HepG2 (cell line): Measurements from ENCODE around the gene ARHGAP5. TPM values are rescaled to one million over a fixed set of nuclear protein-coding genes. Genes with fewer than 3 reads are reported as not detected.
A peak's percentile ranks its signal among the peaks of the same experiment; 100 is the strongest.

Experiments used
- CEBPB ChIP-seq: IDR thresholded peaks from 2 replicates; pipeline ENCODE4 v1.6.1; 2011; ENCODE audit warnings: low read depth, low read length, improper control_type of control experiment, borderline replicate concordance
- FIP1L1 ChIP-seq: fragments of 200-400 bp; formaldehyde crosslinking; IDR thresholded peaks from 2 replicates; pipeline ENCODE4 v1.6.1; 2018; ENCODE audit warnings: low read depth, mild to moderate bottlenecking, low read length, moderate library complexity, borderline replicate concordance; ENCODE audit not compliant: insufficient read depth
- JUNB ChIP-seq: sonication (generic); formaldehyde crosslinking; IDR thresholded peaks from 2 replicates; pipeline ENCODE4 v1.8.0; 2022; ENCODE audit warnings: missing genetic modification reagents, mild to moderate bottlenecking, borderline replicate concordance
- KDM3A ChIP-seq: IDR thresholded peaks from 2 replicates; pipeline ENCODE4 v1.6.1; 2018; ENCODE audit warnings: low read depth, missing compliant biosample characterization
- PCBP1 ChIP-seq: fragments of 200-400 bp; formaldehyde crosslinking; IDR thresholded peaks from 2 replicates; pipeline ENCODE4 v1.6.1; 2017; ENCODE audit warnings: mild to moderate bottlenecking, low read depth, low read length, borderline replicate concordance
- SP140L ChIP-seq: sonication (generic); formaldehyde crosslinking; IDR thresholded peaks from 2 replicates; pipeline ENCODE4 v1.4.0; 2020; ENCODE audit warnings: missing genetic modification reagents, borderline replicate concordance
- TGIF2 ChIP-seq: IDR thresholded peaks from 2 replicates; pipeline ENCODE4 v1.6.1; 2016; ENCODE audit warnings: control low read depth, missing compliant biosample characterization
- ZNF343 ChIP-seq: sonication (generic); formaldehyde crosslinking; IDR thresholded peaks from 2 replicates; pipeline ENCODE4 v1.4.0; 2020; ENCODE audit warnings: mild to moderate bottlenecking, missing genetic modification reagents
- ZNF496 ChIP-seq: sonication (generic); formaldehyde crosslinking; IDR thresholded peaks from 2 replicates; pipeline ENCODE4 v1.8.1; 2023; ENCODE audit warnings: mild to moderate bottlenecking, moderate library complexity, missing genetic modification reagents; ENCODE audit not compliant: insufficient replicate concordance
- ZNF569 ChIP-seq: sonication (generic); formaldehyde crosslinking; IDR thresholded peaks from 2 replicates; pipeline ENCODE4 v1.5.0; 2020; ENCODE audit warnings: mild to moderate bottlenecking, missing genetic modification reagents, moderate library complexity, borderline replicate concordance
- ZNF773 ChIP-seq: sonication (generic); formaldehyde crosslinking; IDR thresholded peaks from 2 replicates; pipeline ENCODE4 v1.4.0; 2020; ENCODE audit warnings: missing genetic modification reagents, borderline replicate concordance
- ZNF780A ChIP-seq: sonication (generic); formaldehyde crosslinking; IDR thresholded peaks from 2 replicates; pipeline ENCODE4 v1.8.0; 2022; ENCODE audit warnings: mild to moderate bottlenecking, missing genetic modification reagents, moderate library complexity
- ZNF878 ChIP-seq: sonication (generic); formaldehyde crosslinking; IDR thresholded peaks from 2 replicates; pipeline ENCODE4 v1.8.1; 2023; ENCODE audit warnings: mild to moderate bottlenecking, missing genetic modification reagents, moderate library complexity
- ZSCAN30 ChIP-seq: sonication (generic); formaldehyde crosslinking; IDR thresholded peaks from 2 replicates; pipeline ENCODE4 v1.5.0; 2020; ENCODE audit warnings: mild to moderate bottlenecking, missing genetic modification reagents
- polyA plus RNA-seq, 8 experiments: library from polyadenylated mRNA; depleted of rRNA in 3 of 8; stranded (reverse) in 7 of 8; unstranded in 1 of 8; fragments of >200 nt; fragmentation: Illumina TruSeq in 4 of 8; extraction: Trizol in 4 of 8; gene quantifications; 2 replicates each; pipeline versions ENCODE4 v1.2.1 to v1.2.3, GENCODE V29; 2011 to 2016; ENCODE audit warnings: low read depth in 4 of 8, missing spikeins in 1 of 8, mixed read lengths in 1 of 8; ENCODE audit not compliant: insufficient read depth in 1 of 8
- total RNA-seq, 5 experiments: library from RNA; depleted of rRNA; stranded (reverse); fragments of >200 nt; fragmentation: Illumina TruSeq; extraction: Trizol; gene quantifications; 2 replicates each; pipeline ENCODE4 v1.2.3, GENCODE V29; 2016; ENCODE audit warnings: low read depth in 1 of 5
- TF ChIP-seq, protein P1 (sequence below): sonication (generic); formaldehyde crosslinking; IDR thresholded peaks from 2 replicates; pipeline ENCODE4 v1.5.0; 2020; ENCODE audit warnings: mild to moderate bottlenecking, missing genetic modification reagents
- TF ChIP-seq, protein P2 (sequence below): sonication (generic); formaldehyde crosslinking; IDR thresholded peaks from 2 replicates; pipeline ENCODE4 v1.4.0; 2020; ENCODE audit warnings: missing genetic modification reagents
- TF ChIP-seq, protein P3 (sequence below): sonication (generic); formaldehyde crosslinking; IDR thresholded peaks from 2 replicates; pipeline ENCODE4 v1.4.0; 2020; ENCODE audit warnings: missing genetic modification reagents
- TF ChIP-seq, protein P4 (sequence below): IDR thresholded peaks from 2 replicates; pipeline ENCODE4 v1.6.1; 2016; ENCODE audit warnings: mild to moderate bottlenecking, missing biosample characterization, missing genetic modification reagents
- TF ChIP-seq, protein P5 (sequence below): sonication (generic); formaldehyde crosslinking; IDR thresholded peaks from 2 replicates; pipeline ENCODE4 v1.9.0; 2022; ENCODE audit warnings: low read depth, missing genetic modification reagents

The ARHGAP5 gene
- total and polyA plus RNA-seq, 2 of the 13 experiments (the other 11 are each of a cell fraction or from before 2014, with no cell fraction given): 33.7 to 144 TPM

DNA sequence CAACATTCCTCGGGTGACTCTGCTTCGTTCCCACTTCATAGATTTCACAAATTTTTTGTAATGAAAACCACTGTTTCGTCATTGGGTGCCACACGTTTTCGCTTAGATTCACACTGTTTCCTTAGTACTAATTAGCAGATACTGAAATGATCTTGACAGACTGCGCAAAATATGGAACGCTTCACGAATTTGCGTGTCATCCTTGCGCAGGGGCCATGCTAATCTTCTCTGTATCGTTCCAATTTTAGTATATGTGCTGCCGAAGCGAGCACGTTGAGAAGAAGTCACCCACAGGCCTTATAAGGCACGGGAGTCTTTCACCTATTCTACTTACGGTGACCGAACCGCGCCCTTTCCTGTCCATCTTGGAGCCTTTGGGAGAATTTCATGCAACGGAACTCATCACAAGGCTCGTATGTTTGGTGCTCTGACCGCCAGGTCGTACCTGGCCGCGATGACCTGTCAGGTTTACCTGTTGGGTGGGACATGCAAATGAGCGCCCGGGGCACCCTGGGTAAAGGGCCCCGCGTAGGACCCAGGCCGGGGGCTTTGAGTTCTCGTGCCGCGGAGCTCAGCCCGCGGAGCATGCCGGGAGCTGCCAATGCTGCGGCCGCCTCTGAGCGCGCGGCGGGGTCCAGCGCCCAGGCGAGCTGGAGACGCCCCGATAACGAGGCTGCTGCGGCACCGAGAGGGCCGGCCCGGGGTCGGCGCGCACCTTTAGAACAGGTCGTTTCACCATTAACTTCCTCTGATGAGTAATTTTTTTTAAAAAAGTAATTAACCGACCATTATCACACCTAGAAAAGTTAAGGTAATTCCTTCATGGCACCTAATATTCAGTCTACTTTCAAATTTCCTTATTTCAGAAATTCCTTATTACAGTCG lies 126.1 kb downstream of the ARHGAP5 start, which contains the start of gene RNU6-8 (continued):
- peak; percentile 80 for TF ChIP-seq TGIF2 (CRISPR knock-in tag)
- TF ChIP-seq PCBP1: no peak
- TF ChIP-seq, protein P1, sequence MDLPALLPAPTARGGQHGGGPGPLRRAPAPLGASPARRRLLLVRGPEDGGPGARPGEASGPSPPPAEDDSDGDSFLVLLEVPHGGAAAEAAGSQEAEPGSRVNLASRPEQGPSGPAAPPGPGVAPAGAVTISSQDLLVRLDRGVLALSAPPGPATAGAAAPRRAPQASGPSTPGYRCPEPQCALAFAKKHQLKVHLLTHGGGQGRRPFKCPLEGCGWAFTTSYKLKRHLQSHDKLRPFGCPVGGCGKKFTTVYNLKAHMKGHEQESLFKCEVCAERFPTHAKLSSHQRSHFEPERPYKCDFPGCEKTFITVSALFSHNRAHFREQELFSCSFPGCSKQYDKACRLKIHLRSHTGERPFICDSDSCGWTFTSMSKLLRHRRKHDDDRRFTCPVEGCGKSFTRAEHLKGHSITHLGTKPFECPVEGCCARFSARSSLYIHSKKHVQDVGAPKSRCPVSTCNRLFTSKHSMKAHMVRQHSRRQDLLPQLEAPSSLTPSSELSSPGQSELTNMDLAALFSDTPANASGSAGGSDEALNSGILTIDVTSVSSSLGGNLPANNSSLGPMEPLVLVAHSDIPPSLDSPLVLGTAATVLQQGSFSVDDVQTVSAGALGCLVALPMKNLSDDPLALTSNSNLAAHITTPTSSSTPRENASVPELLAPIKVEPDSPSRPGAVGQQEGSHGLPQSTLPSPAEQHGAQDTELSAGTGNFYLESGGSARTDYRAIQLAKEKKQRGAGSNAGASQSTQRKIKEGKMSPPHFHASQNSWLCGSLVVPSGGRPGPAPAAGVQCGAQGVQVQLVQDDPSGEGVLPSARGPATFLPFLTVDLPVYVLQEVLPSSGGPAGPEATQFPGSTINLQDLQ (CRISPR knock-in tag): peak; percentile 81
- peak; percentile 98 for TF ChIP-seq SP140L (CRISPR knock-in tag)
- TF ChIP-seq ZSCAN30 (CRISPR knock-in tag): no peak; the same call in 1 of the 2 replicates
- TF ChIP-seq JUNB (CRISPR knock-in tag): no peak; the same call in 1 of the 2 replicates
- TF ChIP-seq ZNF343 (CRISPR knock-in tag): peak; percentile 88; the same call in 1 of the 2 replicates
- TF ChIP-seq, protein P2, sequence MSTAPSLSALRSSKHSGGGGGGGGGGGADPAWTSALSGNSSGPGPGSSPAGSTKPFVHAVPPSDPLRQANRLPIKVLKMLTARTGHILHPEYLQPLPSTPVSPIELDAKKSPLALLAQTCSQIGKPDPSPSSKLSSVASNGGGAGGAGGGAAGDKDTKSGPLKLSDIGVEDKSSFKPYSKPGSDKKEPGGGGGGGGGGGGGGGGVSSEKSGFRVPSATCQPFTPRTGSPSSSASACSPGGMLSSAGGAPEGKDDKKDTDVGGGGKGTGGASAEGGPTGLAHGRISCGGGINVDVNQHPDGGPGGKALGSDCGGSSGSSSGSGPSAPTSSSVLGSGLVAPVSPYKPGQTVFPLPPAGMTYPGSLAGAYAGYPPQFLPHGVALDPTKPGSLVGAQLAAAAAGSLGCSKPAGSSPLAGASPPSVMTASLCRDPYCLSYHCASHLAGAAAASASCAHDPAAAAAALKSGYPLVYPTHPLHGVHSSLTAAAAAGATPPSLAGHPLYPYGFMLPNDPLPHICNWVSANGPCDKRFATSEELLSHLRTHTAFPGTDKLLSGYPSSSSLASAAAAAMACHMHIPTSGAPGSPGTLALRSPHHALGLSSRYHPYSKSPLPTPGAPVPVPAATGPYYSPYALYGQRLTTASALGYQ (CRISPR knock-in tag): peak; percentile 90
- no peak for TF ChIP-seq ZNF780A (CRISPR knock-in tag)
- TF ChIP-seq, protein P3, sequence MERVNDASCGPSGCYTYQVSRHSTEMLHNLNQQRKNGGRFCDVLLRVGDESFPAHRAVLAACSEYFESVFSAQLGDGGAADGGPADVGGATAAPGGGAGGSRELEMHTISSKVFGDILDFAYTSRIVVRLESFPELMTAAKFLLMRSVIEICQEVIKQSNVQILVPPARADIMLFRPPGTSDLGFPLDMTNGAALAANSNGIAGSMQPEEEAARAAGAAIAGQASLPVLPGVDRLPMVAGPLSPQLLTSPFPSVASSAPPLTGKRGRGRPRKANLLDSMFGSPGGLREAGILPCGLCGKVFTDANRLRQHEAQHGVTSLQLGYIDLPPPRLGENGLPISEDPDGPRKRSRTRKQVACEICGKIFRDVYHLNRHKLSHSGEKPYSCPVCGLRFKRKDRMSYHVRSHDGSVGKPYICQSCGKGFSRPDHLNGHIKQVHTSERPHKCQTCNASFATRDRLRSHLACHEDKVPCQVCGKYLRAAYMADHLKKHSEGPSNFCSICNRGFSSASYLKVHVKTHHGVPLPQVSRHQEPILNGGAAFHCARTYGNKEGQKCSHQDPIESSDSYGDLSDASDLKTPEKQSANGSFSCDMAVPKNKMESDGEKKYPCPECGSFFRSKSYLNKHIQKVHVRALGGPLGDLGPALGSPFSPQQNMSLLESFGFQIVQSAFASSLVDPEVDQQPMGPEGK (CRISPR knock-in tag): peak; percentile 81
- peak; percentile 94 for TF ChIP-seq ZNF773 (CRISPR knock-in tag)
- peak; percentile 92 for TF ChIP-seq ZNF878
- peak; percentile 40; the same call in 1 of the 2 replicates for TF ChIP-seq CEBPB
- TF ChIP-seq FIP1L1: peak; percentile 41; the same call in 1 of the 2 replicates
- no peak for TF ChIP-seq ZNF496 (CRISPR knock-in tag)
- TF ChIP-seq, protein P4, sequence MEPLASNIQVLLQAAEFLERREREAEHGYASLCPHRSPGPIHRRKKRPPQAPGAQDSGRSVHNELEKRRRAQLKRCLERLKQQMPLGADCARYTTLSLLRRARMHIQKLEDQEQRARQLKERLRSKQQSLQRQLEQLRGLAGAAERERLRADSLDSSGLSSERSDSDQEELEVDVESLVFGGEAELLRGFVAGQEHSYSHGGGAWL (CRISPR knock-in tag): peak; percentile 97
- TF ChIP-seq ZNF569 (CRISPR knock-in tag): peak; percentile 35; the same call in 1 of the 2 replicates
- TF ChIP-seq, protein P5, sequence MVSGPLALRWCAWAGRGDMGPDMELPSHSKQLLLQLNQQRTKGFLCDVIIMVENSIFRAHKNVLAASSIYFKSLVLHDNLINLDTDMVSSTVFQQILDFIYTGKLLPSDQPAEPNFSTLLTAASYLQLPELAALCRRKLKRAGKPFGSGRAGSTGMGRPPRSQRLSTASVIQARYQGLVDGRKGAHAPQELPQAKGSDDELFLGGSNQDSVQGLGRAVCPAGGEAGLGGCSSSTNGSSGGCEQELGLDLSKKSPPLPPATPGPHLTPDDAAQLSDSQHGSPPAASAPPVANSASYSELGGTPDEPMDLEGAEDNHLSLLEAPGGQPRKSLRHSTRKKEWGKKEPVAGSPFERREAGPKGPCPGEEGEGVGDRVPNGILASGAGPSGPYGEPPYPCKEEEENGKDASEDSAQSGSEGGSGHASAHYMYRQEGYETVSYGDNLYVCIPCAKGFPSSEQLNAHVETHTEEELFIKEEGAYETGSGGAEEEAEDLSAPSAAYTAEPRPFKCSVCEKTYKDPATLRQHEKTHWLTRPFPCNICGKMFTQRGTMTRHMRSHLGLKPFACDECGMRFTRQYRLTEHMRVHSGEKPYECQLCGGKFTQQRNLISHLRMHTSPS: peak; percentile 79
- TF ChIP-seq KDM3A (CRISPR knock-in tag): peak; percentile 99
